NCI-H748 treated with DMSO at 0.1 percent for 48 hours (cell line): ENCODE results near the gene GCSH.

Experiments
- DNase-seq: peaks from one replicate; lab custom pipeline; 2025; lab: John Stamatoyannopoulos, UW

GCSH gene

DNA sequence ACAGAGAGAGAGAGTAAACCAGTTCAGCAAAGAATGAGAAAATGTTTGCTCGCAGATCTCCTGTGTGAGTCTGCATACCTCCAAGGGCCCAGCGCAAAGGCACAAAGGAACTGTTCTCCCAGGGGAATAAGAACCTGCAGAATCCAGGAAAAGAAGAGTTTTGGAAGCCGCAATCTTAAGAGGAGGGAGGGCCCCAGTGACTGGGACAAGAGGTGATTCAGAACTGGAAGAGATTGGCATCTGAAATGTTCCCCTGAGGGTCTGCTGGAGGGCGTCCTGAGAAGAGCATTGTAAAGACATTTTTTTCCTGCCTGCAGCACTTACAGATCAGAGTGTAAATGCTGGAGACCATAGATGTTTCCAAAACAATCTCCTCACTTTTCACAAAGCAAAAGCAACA, 54.5 kb downstream of the GCSH start:
- DNase-seq: no peak

DNA sequence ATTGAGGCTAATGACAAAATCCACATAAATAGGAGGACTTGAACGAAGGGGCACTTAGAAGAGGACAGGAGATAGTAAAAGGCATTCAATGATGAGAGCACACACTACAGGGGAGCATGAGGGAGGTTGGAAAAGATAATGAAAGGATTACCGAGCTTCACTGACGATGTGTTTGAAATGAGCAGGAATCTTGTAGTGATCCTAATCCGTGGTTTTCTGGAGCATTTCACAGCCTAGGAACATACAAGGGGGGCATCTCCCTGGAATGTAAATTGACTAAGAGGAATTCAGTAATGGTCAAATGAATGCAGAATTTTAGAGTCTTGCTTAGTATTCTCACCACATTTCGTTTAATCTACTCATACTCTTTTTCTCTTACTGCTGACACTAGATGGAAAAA, 55.4 kb downstream of the GCSH start:
- DNase-seq: no peak

DNA sequence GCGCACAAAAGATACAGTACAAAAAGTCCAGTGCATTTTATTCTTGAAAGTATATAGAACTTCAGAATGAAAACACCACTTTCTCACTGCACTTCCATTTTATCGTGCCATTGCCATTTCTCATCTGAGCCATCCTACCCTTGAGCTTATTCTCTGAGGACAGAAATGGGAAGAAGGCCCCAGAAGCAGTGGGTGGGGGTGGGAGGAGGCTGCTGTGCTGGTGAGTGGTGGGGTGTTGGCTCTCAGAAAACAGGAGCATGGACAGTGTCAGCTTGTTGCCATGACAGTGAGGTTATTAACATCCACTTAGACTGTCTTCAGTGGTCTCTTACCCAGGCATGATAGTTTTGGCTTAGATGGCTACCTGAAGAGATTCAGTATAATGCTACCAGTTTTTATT, 56.1 kb downstream of the GCSH start:
- DNase-seq: no peak

DNA sequence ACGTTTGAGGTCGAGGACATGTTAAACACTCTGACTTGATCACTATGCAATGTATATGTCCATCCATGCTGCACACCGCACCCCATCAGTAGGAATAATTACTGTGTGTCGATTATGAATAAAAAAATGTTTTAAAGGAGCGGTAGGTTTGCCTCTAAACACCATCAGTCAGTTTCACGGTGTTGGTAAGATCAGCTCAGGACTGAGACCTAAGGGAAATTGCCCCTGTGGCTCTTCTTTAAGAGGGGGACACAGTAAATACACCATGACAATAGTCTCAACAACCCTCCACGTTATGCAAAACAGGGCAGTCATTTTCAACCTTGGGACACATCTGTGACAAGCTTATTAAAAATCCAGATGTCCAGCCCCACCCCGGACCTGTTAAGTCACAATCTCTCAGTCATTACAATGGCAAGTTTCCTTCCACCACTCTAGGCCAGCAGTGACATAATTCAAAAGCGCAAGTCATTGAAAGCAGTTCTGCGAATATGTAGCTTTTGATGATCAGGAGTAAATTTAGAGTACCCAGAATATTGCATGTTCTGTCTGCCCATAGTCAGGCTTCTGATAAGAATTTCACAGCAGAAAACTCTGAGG, 59.3 kb downstream of the GCSH start:
- DNase-seq: no peak

DNA sequence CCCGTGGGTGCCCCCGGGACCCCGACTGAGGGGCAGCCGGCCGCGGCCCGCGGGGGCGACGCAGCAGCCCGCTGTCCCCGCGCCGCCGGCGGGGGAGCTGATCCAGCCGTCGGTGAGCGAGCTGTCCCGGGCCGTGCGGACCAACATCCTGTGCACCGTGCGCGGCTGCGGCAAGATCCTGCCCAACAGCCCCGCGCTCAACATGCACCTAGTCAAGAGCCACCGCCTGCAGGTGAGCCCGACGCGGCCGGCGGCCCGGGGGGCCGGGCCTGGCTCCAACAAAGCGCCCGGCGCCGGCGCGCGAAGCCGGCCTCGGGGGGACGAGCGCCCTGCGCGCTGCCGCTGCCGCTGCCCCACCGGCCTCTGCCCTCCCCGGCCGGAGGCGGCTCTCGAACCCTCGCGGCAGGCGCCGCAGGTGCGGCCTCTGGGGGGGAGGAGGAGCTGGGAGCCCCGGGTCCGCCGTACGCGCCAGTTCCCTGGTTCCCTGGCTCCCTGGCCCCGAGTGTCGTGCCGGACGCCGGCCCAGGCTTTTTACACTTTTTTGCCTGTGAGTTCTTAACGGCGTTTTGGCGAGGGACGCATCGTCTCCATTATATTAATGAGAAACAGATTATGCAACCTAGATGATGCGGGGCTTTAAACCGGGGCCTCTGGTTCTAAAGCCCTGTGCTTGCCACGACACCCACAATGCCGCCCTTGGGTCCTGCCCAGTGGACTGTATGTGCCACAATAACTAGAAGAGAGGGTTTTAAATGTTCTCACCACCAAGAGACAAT, 60.0 kb downstream of the GCSH start:
- no peak for DNase-seq

DNA sequence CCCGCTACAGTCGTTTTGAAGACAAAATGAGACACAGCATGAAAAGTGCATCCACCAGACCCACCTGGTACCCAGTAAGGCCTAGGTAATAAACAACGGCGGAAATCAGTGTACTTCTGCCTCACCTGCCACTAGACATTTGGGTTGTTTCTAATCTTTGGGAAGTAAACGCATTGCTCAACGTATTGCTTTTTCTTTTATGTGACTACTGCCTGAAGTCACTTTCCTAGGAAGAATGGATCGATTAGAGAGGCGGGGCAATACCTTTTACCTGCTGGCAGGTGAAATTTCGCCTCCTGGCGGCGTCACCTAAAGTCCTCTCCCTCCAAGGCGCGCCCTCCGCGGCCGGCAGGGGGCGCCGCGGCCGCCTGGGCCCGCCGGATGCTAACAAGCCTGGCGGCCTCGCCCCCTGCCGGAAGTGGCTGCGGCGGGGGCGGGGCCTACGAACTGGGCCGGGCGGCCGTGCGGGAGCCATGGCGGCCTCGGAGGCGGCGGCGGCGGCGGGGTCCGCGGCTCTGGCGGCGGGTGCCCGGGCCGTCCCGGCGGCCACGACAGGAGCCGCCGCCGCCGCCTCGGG, 60.7 kb downstream of the GCSH start, which contains the start of gene ATMIN:
Gene ATMIN (plus strand): TSS at position 445 of the 577 bp plus-strand sequence. CDS start 29 bp downstream, at position 474.
- DNase-seq: peak; percentile 80
